GM18867 (cell line): ENCODE data around the gene TAL1.
A peak's percentile ranks its signal among the peaks of the same experiment; 100 is the strongest.

Experiments used
- ATAC-seq: cut with Tn5 transposase; IDR thresholded peaks from one replicate; pipeline ENCODE4 v1.9.1; 2021; ENCODE audit warnings: mild to moderate bottlenecking, moderate library complexity; ENCODE audit not compliant: unreplicated experiment

The TAL1 gene

DNA sequence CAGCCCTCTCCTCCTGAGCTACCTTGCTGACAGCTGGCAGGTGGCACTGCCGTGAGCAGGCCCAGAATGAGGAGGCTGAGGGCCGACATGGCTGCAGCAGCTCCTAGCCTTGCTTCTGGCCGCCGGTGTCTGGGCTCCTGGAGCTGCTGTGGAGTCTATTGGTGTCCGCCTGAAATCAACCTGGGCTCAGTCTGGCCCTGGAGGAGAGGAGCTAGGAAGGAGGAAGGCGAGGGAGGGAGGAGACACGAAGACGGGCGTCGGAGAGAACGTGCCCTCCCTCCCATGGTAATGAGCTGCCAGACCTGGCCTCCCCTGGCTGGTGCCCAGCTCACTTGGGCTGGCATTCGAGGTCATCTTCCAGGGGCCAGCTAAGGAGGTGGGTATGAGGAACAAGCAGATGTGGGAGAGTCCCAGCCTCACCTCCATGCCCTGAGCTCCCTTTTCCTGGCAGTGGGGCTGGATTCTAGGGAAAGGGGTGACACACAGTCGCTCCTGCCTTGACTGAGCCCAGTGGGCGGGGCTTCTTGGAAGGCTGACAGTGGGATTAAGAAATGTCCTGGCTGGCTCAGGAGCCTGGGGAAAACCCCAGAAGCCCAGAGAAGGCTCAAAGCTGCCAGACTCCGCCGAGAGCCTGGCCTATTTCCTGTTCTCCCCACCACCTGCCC is 42.0 kb downstream of the TAL1 start, which contains the start of gene PDZK1IP1:
PDZK1IP1 (minus strand) TSS at position 193 of the 665 bp plus-strand sequence; CDS start at position 89, 104 bp downstream.
- no peak for ATAC-seq

DNA sequence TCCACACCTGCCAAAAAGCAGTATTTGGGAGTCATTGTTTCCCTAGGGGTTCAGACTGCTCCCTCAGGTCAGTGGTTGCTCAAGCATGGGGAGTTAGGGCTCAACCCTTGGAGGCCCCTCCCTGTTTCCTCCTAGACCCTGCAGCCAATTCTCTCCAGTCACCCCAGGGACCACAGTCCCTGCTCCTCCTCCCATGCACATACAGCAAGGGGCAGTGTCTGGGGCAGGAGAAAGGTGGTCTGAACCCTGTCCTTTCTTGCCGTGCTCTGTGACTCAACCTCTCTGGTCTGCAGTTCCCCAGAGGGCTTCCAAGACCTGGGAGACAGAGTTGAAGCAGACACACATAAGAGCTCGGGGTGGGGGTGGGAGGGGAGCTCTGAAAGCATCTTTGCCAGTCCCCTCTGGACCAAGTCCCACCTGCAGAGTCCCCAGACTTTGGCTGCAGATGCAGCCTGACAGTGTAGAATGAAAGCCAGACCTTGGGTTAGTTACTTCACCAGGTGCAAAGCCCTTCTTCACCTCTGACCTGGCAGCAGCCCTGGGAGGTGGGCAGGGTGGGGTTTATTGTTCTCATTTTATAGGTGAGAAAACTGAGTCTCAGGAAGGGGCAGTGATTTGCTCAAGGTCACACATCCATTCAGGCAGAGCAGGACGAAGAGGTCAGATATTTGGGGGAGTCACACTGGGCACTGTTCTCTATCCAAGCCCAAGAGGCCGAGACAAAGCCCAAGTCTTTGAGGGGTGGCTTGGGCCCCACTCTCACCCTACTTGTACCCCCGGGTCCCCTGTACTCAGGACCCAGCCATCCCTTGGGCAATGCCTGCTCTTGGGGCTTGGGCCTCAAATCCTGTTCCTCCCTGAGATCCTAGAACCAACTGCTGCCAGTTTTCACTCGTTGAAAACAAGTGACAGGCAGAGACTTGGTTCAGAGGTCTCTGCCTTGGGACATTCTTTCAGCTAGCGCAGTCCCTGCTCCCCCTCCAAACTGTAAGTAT is 42.9 kb downstream of the TAL1 start:
- no peak for ATAC-seq

DNA sequence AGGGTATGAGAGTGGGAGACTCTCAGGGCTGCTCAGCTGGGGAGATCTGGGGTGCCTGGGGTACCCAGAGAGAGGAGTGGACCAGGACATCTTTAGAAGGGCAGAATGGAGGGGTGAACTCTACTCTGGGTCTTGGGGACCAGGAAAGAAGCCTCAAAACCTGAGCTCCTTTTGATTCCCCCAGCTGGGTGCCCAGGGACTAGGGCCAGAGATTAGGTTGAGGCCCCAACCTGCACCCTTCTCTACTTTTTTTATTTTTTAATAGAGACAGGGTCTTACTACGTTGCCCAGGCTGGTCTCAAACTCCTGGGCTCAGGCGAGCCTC is 44.1 kb downstream of the TAL1 start:
- ATAC-seq: no peak

DNA sequence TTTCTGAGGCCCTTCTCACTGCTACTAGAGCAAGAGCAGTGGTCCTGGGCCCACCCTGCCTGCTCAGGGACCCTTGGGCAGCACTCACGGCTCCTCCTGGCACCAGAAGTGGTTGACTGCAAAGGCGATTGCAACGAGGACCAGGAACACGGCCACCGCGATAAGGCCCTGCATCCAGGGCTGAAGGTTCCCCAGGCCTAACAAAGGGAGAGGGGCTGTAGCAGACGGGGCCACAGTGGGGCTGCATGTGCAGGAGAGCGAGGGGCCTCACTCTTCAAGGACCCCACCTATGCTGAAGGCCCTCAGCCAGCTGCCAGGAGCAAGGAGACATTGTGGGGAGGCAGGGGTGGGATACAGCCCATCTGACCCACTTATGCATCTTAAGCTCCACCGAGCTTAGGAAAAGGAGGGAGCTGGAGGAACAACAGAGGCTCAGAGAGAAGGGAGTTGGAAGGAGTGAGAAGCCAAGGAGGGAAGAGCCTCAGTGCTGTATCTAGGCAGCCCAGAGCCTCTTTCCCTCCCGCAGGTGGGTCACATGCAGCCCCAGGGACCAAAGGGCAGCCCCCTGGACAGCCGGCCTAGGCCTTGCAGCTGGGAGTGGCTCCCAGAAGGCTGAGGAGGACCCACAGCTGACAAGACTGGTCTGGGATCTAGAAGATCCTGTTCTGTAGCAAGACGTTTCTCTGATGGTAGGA is 44.6 kb downstream of the TAL1 start:
- no peak for ATAC-seq

DNA sequence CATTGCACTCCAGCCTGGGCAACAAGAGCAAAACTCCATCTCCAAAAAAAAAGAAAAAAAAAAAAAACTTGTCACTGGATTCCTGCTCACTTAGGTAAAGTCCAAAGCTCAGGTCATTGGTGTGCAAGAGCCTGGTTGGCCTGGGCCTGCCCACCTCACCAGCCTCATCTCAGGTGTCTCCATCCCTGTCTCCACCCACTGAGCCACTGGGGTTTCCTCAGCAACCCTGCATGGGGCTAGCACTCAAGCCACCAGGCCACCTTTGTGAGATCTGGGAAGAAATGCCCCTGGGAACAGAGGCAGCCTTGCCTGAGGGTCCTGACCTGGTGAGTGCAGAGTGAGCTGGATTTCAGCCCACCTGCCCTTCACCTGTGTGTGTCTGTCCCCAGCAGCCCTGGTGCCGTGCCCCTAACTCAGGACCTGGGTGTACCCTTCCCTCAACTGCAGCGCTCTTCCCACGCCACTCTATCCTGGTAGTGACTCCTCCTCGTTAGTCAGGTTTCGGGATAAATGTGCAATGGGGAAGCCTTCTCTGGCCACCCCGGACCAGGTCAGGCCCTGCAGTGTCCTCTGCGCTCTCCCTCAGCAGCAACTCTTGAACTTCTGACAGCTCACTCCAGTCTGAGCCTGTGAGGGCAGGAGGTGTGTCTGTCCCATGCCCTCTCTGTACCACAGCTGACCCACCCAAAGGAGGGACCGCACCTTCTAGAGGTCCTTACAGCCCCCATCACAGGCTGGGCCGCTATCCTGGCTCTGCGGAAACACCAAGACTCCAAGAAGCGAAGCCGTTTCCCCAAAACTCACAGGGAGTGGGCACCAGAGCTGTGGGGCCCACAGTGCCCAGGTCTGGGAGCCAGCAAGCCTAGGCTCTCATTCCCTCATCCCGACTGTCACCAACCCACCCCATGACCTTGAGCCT is 45.5 kb downstream of the TAL1 start:
- ATAC-seq: no peak

DNA sequence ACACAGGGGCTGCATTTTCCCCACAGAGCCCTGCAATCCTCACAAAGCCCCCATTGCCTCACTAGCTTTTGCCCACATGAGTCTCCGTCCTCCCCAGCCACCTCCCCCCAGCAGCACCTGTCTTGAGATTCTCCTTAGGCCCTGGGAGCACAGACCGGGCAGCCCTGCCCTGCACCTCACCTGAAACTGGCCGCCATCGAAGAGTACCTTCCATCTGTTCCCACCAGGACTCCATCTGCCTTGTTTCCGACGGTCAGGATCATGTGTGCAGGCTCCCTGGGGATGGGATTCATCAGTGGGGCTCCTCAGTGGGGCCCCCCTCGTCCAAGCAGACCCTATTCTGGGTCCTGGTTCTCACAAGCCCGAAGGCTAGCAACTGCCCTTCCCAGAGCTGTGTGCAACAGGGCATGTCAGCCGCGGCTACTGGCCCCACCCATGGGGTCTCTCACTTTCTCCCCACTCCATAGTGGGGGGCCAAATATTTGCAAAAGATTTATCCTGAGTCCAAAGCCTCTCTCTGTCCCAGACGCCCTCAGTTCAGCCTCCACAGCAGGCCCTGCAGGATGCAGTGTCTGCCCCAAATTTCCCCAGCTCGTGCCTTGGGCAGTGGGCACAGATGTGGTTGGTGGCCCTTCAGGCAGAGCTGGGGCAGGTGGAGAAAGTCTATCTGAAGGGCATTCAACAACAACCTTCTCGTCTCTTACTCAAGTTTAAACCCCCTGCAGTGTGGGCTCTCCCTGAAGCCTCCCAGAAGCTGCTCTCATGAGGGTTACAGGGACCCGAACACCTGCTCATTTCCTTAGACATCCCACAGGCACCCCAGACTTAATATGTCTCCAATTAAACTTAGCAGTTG is 47.0 kb downstream of the TAL1 start:
- ATAC-seq: no peak

DNA sequence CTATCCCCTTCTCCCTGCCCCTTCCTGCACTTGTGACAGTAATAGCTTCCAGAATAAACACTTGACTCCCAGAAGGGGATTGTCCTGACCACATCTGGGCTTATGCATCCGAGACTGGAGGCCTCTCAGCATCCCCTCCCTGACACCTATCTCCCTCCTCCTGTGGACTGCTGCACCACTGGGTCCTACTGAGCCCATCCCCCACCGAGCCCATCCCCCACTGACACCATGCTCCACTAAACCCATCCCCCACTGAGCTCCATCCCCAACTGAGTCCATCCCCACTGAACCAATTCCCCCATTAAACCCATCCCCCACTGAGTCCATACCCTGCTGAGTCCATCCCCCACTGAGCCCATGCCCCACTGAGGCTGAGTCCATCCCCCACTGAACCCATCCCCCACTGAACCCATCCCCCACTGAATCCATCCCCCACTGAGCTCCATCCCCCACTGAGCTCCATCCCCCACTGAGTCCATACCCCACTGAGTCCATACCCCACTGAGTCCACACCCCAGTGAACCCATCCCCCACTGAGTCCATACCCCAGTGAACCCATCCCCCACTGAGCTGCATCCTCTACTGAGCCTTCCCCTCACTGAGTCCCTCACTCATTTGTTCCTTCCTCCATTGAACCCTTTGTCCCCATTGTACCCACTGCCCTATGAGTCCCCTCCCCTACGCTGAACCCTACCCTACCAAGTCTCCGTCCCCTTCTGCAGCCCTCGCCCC is 47.8 kb downstream of the TAL1 start:
- no peak for ATAC-seq

DNA sequence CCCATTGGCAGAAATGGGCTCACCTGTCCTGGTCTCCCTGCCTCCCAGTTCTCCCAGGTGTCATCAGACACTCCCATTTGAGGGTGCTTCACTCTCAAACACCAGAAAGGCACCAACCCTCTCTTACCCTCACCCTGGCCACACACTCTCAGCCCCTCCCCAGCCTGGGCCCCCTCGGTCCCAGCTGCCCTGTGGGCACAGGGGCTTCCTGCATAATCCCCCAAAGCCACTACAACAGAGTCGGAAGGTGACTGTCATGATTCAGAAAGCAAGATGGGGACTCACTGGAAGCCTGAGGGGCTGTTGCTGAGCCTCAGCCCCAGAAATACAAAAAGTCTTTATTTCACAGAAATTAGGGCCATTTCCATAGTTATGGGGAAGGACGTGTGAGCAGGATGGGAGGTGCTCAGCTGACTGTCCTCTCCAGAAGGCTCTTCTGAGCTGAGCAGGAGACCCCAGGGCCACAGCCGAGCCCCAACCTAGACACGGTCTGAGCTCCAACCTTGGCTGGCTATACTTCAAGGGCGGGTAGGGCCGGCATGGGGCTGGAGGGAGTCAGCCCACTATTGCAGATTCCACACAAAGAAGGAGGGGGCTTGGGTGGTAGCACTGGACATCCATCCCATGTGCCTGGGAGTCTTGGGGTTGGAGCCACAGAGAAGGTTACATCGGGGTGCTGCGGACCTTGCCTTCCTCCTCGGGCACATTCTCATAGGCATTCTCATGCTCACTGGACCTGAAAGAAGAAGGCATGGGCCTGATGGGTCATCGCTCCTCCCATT is 48.5 kb downstream of the TAL1 start:
- ATAC-seq: no peak

DNA sequence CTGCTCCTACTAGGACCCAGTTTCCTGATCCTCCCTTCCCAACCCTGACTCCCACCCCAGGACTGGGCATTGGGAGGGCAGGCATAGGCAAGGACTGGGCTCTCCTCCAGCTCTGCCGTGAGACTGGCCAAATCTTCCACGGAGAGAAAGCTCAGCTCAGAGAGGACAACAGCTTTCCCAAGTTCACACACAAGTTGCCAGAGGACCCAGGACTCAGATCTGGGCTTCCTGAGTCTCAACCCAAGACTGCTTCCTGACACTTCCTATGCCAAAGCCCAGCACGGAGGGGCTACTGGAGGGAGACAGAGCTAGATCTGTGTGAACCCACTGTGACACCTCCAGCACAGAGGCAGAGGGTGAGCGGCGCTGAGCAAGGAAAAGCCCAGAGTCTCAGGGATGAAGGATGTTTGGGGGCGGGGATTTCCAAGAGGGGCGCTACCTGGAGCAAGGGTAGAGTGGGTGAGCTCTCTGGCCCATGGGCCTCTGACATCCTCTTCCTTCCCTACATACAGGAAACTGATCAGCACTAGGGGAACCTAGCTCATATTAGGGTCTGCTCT is 49.3 kb downstream of the TAL1 start:
- ATAC-seq: no peak

DNA sequence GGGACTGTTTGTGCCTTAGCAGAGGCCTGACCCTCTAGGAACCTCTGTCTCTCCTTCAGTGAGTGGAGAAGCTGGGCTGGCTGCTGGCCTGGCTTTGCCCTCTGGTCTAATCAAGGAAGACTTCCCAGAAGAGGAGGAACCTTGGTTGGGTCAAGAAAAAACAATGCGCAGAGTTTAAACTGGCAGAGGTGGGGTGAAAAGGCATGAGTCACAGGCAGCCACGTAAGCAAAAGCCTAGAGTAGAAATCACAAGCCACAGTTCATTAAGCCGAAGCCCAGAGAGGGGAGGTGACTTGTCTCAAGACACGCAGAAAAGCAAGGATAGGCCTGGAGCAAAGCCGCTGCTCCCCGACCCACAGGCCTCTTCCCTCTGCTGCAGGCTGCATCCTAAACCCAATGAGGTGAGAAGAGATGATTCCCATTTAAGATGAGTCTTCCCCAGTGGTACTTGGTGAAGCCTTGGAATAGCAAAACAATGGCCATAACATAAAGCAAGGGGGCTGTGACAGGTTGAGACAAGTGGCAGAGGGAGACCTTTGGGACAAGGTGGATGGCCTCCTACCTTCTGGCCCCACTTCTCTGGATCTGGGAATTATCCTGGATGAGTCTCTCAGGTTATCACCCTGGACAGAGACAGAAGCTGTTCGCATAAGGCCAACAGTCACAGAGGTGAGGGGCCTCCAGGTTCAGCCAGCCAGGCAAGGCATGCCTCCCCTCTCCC is 49.9 kb downstream of the TAL1 start:
- ATAC-seq: no peak

DNA sequence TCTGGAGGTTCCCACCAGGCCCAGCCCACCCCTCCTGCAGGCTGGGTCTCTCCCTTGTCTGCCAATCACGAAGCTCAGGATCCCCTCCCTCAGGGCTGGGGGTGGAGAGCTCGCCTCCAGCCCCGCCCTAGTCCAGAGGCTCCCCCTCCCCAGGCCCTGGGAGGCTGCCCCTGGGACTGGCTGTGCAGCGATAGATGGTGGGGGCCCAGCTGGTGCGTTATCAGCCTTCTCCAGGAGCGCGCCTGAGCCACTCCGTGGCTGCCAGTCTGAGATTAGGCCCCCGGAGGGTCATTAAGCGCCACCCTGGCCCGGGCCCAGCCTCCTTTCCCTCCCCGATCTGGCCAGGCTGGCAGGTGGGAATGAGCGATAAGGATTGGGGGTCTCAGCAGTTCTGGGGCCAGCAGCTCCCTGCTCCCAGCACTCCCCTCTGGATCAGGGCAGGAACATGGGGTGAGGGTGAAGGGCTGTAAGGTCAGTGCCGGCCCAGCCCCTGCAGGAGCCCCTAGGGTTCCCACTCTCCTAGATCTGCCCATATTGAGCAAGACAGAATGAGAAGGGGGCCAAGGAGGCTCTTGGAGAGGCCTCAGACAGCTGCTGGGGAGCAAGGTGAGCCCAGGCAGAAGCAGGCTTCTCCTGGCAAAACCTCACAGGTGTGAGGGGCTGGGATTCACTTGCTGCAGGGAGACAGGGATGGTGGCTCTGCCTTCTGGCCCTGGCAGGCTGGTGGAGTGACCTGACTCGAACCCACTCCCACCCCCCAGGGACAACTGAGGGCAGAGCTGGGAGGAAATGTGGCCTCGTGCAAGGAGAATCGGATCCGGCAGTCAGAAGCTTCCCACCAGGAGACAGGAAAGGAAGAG is 50.7 kb downstream of the TAL1 start:
- ATAC-seq: no peak

DNA sequence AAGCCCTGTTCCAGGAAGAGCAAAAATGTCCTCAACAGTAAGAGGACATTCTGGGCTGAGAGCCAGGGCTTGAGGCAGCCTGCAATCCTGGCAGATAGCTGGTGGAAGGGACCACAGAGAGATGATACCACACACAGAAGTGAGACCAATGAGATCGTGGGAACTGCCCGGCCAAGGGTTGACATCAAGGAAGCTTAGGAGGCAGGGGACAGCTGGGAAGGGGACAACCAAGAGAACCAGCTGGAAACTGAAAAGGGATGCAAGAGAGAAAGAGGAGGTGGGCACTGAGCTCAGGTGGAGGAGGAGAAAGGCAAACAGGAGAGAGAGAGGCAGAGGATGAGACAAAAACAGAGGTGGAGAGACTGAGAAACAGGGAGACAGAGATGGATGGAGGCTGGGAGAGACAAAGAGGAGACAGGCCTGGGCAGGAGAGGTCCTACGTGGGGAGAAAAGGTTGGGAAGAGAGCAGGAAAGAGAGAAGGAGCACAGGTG is 51.4 kb downstream of the TAL1 start:
- ATAC-seq: no peak

DNA sequence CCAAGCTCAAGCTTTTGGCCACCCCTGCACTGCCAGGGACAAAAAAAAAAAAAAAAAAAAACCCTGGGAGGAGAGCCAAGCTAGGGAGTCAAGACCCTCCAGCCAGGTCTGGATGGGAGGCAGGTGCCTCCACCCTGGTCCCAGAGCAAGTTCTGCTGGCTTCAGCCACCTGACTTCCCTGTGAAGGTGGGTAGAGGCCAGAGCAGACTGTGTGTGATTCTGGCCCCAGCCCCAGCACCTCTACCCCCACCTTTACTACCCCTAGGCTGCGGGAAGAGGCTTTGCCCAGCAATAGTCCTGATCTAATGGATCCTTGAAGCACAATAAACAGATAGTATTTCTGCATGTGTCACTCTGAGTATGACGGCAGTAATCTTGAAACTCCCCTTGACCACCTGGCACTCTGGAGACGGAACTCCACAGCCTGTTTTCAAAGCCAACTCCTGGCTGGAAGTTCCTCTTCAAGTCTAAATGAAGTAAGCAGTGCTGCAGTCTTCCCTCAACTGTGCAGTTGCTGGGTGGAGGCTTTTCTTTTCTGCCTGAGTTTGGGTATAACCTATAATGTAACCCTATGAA is 51.9 kb downstream of the TAL1 start:
- ATAC-seq: no peak

DNA sequence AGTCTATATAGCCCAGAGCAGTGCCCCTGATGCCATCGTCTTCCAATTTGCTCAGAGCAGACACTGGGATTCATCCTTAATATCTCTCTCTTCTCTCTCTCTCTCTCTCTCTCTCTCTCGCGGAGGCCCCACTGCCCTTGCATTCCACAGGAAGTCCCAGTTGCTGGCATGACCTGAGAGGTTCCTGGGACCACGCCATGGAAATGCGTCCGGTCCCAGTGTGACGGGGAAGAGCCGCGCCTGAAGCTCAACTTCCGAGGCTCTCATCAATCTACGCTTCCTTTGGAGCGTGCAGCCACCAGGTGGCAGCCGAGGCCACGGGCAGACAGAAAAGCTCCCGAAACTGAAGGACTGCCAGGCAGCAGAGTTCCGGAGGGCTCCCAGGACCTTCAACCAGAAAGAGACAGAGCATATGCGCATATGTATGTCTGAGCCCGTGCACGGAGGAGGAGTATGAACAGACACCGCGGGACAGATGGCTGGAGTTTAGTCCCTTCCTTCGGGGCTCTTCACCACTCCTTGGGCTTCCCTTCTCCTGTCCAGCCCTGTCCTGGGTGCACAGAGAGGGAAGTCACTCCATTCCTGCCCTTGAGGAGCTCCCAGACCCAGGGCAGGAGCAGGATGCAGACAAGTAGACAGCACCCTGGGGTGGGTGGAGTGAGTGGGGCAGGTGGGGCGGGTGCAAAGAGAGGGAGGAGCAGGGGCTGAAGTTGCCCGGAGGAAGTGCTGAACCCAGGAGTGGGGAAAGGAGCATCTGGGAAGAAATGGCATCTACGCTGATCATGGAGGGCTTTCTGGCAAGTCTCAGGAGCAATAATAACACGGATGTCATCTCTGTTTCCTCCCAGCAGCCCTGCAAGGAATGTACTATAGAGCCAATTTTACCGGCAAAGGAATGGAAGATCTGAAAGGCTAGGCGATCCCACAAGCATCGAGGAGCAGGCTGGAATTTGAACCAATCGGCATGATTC is 52.7 kb downstream of the TAL1 start:
- peak; percentile 88 for ATAC-seq

DNA sequence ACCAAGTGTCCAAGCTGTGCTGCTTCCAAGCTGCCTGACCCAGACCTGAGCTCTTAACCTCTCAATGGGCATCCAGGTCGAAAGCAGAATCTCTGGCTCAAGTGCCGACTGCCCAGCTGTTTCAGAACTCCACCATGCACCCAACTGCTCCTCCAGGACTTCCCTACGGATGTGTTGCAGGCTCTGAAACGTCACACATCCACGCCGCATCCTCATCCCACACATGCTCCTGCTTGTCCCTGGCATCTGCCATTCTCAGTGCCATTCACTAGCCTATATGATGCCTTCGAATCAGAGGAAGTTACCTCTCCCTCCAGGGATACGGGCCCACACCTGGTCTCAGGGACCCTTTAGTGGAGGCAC is 53.4 kb downstream of the TAL1 start:
- no peak for ATAC-seq
